Subcutaneous adipose tissue (tissue), 4 donors: Measurements from ENCODE around the gene CADM2. TPM values are rescaled to one million over a fixed set of nuclear protein-coding genes. Genes with fewer than 3 reads are reported as not detected.

Source experiments
- total RNA-seq, 4 donors: library from RNA; depleted of rRNA; stranded (reverse); fragments of >200 nt; gene quantifications; one replicate each; pipeline ENCODE4 v1.1.0, GENCODE V29; 2016
- TF ChIP-seq, protein P1 (sequence below): fragments of 450-650 bp; IDR thresholded peaks from one replicate; pipeline ENCODE4 v1.5.1; 2016; ENCODE audit warnings: low read depth, mild to moderate bottlenecking, control low read depth, antibody characterized with exemption, moderate library complexity

The CADM2 gene
- total RNA-seq, 4 donors from 2014 or later, result 1.0 to 19.8 (median 4.4) TPM

- TF ChIP-seq, protein P1, sequence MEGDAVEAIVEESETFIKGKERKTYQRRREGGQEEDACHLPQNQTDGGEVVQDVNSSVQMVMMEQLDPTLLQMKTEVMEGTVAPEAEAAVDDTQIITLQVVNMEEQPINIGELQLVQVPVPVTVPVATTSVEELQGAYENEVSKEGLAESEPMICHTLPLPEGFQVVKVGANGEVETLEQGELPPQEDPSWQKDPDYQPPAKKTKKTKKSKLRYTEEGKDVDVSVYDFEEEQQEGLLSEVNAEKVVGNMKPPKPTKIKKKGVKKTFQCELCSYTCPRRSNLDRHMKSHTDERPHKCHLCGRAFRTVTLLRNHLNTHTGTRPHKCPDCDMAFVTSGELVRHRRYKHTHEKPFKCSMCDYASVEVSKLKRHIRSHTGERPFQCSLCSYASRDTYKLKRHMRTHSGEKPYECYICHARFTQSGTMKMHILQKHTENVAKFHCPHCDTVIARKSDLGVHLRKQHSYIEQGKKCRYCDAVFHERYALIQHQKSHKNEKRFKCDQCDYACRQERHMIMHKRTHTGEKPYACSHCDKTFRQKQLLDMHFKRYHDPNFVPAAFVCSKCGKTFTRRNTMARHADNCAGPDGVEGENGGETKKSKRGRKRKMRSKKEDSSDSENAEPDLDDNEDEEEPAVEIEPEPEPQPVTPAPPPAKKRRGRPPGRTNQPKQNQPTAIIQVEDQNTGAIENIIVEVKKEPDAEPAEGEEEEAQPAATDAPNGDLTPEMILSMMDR, result no peak
These were observed 701.7 kb downstream of the CADM2 start for GRCh38 chr3:85660451-85660850.

DNA sequence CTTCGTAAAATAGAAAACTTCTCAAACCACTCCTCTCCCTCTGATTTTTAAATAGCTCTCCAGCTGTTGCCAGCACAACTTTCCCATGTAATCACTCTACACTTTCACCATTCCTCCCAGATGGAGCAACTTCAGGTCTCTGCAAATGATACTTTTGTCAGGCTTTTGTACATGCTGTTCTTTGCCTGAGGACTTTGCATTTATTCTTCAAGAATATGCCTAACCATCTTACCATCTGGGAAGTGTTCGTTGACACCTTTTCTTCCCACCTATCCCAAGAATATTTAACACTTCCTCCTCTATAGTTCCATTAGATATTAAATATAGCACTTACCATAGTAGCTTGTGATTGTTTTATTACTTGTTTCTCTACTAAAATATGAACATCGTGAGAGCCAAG lies 703.7 kb downstream of the CADM2 start:
- TF ChIP-seq, protein P1, result no peak

- TF ChIP-seq, protein P1, result no peak
These were observed 709.0 kb downstream of the CADM2 start for GRCh38 chr3:85667744-85668143.

DNA sequence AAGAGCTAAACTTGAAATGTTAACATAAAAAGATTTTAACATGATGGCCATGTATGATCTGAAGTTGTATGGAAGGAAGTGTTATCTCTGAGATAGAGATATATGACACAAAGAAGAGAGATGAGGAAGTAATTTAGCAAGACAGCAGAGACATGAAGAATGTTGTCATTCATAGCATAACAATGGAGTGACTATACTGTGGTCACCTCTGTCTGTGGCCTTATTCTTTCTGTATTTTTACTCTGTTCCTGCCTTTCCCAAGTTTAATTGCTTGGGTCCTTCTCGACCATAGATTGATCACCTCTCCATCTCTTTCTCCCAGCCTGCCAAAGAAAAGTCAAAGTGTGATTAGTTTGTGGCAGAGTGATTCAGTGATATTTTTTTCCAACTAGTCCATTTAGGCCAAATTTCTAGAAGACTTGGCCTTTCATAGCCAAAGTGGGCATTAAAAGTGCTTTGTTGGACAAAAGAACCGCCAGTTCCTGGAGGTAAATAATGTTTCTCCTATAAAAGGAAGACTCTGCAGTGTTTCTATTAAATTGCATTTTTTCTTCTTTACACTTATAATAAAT lies 711.9 kb downstream of the CADM2 start:
- TF ChIP-seq, protein P1, result no peak

GRCh38 chr3:85672761-85673160 lies 714.0 kb downstream of the CADM2 start:
- TF ChIP-seq, protein P1, result no peak

GRCh38 chr3:85678713-85679112 lies 719.9 kb downstream of the CADM2 start:
- TF ChIP-seq, protein P1, result no peak

DNA sequence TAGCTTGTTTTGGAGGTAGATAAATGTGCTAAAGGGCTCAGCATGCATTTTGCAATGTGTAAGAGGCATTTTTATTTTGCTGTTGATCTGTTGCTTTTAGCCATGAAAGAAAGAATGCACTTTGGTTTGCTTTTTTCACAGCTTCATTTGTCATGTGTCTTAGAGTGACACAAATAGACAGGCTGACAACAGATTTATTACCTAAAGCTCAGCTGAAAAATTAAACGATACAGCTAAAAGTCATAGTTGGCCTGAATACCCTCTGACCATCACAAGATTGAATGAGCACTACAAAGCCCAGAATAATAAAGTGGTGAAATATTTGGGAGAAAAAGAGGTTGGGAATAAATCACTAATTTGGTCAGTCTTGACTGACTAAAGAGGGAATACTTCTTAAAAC lies 723.1 kb downstream of the CADM2 start:
- TF ChIP-seq, protein P1, result no peak
